ENCODE results near the gene ZSCAN20. TPM values are rescaled to one million over a fixed set of nuclear protein-coding genes. Genes with fewer than 3 reads are reported as not detected.

ZSCAN20 gene
- 5.5 and 5.6 TPM in 2 replicates for total RNA-seq (2014; rRNA removed; shearing (Covaris generic))

- peak; percentile 99 for DNase-seq (ENCODE audit: low read depth)
Observed at GRCh38 chr1:33472269-33472980, at the start of gene ZSCAN20. Gene ZSCAN20 (plus strand): TSS chr1:33472645. CDS start chr1:33479289, 6,644 bp downstream.

DNA sequence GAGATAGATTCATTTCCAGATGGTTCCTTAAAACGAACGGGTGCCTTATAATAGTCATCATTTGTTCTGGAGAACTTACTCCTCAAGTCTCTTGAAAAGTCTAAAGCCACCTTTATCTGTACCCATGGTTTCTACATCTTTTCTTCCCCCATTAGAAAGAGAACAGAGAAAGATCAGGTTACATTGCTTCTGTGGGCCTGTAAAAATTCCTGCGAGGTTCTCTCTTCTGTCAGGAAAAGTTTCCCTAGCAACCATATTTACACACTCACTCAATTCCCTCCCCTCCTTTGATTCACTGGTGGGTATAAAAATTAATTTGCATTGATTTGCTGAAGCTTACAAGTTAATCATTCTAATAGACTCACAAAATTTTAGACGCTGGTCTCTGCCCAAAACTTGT lies 48.2 kb upstream of the ZSCAN20 start:
- DNase-seq (ENCODE audit: low read depth): peak; percentile 55

DNA sequence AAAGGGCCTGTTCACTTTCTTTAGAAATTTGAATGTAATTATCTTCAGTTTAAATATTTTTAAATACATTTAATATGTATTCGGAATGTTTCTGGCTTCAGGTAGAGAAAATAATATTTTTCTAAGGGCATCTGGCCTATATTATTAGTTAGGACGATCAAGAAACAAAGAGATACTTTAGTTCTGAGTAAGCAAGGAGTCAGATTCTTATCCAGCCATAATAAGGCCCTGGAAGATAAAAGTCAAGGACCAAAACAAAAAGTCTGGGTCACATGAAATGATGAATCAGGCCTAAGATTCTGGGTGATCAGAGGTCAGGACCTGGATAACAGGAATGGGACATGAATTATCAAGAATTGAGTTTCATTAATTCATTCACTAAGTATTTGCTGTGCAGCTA lies 47.8 kb upstream of the ZSCAN20 start:
- peak; percentile 56 for DNase-seq (ENCODE audit: low read depth)

DNA sequence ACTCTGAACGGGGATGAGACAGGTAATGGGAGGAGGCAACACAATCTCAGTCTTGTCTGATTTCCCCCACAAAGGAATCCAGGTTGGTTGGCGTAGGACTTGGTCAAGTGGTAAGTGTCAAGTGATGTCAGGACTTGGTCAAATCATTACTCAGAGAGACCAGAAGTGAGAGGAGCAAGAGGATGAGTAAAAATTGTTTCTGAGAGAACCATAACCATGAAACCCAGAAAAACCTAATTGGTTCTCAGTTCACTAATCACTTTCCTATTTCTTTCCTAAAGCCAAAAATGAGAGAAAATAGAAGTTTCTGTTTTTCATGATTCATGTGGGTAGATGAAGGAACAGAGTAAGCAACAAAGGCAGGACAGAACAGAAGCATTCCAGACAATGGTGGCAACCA lies 46.5 kb upstream of the ZSCAN20 start:
- no peak for DNase-seq (ENCODE audit: low read depth)

DNA sequence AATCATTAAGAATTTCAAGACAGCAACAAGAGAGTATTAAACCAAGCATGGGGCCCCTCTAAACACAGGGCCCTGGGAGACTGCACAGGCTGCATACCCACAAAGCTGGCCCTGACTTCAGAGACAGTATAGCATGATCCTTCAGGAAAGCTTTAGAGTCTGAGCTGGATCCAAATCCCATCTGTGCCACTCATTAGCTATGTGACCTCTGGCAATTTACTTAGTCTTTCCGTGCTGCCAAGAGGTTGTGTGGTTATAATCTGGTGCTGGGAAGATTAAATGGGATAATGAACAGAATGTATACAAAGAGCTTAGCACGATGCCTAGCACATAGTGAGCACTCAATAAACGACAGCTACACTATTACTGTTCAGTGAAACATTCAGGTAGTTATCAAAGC lies 45.5 kb upstream of the ZSCAN20 start:
- peak; percentile 77 for DNase-seq (ENCODE audit: low read depth)

DNA sequence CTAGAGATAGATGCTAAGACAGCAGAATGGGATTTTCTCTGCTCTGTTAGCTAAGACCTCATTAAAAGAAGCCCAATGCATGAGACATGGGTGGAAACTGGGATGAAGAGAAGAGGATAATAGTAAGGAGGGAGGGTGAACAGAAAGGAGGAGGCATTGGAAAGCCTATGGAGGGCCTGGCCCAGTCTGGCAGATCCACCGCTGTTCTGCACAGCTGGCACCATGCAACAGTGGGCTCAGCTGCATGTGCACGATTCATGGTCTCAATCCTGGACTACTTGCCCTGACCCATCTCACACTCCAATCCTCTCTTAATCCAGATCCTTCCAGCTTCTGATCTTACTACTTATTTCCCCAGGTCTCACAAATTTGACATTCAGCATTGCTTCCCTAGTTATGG lies 43.8 kb upstream of the ZSCAN20 start:
- DNase-seq (ENCODE audit: low read depth): no peak

DNA sequence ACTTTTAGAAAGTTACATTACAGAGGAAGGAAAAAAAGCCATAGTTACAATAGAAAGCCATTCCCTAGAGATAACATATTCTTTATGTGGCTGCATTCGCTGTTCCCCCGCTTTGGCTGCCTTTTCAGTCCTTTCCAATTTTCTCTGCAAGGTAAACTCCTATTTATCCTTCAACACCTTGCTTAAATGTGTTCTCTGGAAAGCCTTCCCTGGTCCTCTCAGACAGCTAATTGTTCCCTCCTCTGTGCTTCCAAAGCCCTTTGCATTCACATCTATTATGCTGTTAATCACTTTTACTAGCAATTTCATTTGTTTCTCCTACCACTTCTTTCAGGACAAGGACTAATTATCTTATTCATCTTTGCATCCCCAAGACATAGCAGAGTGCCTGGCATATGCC lies 43.1 kb upstream of the ZSCAN20 start:
- DNase-seq (ENCODE audit: low read depth): no peak

GRCh38 chr1:33429856-33430691 lies 42.4 kb upstream of the ZSCAN20 start:
- no peak for DNase-seq (ENCODE audit: low read depth)

GRCh38 chr1:33430692-33431593 lies 41.5 kb upstream of the ZSCAN20 start, which contains the start of gene PHC2:
Gene PHC2 (minus strand): TSS chr1:33431095. CDS start chr1:33375539, 55,556 bp downstream.
- DNase-seq (ENCODE audit: low read depth): peak; percentile 96

- DNase-seq (ENCODE audit: low read depth): peak; percentile 100
Observed at GRCh38 chr1:33433509-33434362, 38.7 kb upstream of the ZSCAN20 start.

GRCh38 chr1:33434363-33434750 lies 38.1 kb upstream of the ZSCAN20 start:
- DNase-seq (ENCODE audit: low read depth): no peak

- DNase-seq (ENCODE audit: low read depth): peak; percentile 96
Observed at GRCh38 chr1:33435096-33435820, 37.2 kb upstream of the ZSCAN20 start.

DNA sequence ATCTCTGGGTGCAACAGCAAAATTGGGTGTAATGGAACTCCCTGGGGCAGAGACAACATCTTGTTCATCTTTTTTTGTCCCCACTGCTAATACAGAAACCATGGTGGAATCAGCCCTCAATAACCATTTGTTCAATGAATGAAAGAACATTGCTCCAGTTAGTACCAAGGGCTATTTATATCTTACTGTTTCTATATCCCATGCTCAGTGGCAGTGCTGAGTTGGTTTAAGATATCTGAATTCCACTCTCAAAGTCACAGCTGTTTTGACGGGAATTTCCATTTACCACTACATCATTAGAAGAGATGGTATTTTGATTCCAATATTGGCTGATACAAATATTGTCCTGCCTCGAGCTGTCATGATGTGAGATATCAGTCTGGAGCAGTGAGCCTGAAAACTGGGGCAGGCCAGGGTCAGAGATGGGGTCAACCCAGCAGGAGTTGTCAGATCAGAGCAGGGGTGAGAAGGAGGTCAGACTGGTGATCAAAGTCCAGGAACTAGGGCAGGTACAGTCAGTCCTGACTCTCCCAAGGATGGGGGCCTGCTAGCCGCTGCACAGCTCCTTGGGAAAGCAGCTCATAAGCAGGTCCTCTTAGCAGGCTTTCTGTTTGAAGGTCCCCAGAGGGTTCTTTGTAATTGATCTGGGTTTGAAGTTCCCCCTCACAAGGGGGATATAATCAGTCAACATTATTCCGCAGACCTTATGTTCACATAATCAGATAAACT lies 35.7 kb upstream of the ZSCAN20 start:
- no peak for DNase-seq (ENCODE audit: low read depth)

GRCh38 chr1:33438364-33439160 lies 33.9 kb upstream of the ZSCAN20 start:
- DNase-seq (ENCODE audit: low read depth): no peak

DNA sequence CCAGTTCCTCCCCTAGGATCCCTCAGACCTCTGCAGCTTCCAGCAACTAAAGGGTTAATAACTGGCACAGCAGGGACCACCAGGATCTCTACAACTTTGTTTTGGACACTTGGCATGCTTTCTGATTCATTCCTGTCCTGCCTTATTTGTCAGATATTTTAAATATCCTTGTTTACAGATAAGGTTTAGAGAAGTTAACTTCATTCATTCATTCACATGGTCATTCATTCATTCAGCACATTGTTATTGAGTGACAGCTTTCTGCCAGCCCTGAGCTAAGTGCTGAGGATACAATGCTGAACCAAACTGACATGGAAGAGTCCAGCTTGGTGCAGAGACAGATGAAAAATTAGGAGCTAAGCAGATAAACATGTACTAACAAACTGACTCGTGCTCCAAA lies 32.8 kb upstream of the ZSCAN20 start:
- no peak for DNase-seq (ENCODE audit: low read depth)

DNA sequence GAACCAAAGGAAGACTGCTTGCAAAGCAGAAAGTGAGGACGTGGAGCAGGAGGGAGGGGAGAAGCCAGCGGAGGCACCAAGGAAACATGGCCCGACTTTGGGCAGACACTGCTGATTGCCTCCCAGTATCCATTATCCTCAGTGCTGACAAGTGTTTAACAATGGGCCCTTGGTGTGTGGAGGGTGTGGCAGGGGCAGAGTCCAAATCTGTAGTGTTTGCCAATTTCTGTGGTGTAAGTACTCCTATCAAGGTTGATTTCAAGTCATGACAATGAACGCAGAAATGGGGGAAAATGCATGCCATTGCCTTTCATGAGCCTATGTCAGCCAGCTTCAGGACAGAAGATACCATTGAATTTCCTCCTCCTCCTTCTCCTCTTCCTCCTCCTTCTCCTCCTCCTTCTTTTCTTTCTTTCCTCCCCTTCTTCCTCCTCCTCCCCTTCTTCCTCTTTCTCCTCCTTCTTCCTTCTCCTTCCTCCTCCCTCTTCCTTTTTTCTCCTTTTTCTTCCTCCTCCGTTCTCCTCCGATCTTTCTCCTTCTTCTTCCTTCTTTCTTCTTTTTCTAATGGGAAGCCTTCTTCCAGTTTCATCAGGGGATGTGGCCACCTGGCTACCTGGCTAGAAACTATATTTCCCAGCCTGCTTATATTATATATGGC lies 31.2 kb upstream of the ZSCAN20 start:
- no peak for DNase-seq (ENCODE audit: low read depth)

DNA sequence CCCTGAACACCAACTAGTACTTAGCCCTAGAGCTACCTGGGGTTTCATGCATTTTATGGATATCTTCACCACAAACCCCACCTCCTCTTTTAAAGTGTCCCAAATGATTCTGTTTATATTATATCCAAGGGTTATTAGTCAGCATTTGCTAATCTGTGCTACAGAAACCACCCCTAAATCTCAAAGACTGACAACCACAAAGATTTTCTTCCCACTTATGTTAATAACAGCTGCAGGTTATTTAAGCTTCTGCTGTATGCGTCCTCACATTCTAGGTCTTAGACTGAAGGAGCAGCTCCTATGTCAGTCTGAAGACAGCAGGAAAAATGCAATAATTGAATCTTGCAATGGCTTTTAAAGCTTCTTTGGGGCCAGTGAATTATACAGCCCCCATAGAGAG lies 30.3 kb upstream of the ZSCAN20 start:
- DNase-seq (ENCODE audit: low read depth): peak; percentile 69

DNA sequence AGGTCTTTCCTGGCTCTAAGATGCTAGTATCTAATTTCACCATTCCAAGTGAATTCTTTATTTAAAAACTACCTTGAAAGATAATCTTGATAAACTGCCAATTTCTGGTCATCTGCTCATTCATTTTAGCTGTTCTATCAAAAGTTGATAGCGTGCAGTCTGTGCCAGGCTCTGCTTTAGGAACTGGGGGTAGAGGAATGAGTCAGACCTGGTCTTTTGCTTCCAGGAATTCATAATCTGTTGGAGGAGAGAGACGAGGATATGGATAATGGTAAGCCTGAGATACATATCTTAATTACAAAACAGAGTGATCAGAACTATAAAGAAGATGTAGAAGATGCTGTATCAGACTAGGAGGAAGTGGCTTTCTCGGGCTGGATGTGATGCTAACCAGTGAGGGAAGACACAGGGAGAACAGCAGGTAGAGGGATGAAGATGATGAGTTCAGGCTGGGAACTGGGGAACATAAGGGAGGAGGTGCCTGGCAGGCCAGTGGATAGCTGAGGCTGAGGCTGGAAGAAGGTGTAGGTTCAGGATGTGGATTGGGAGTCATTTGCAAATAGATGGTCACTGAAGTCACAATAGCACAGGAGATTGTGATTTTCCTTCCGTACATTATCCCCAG lies 29.3 kb upstream of the ZSCAN20 start:
- DNase-seq (ENCODE audit: low read depth): peak; percentile 89

All from RPMI7951 (cell line).